Loucy (cell line): ENCODE data around the gene TAGAP.

Source experiments
- EZH2phosphoT487 ChIP-seq: fragments of 200-600 bp; IDR thresholded peaks from 2 replicates; pipeline ENCODE4 v1.6.1; 2018; ENCODE audit warnings: antibody characterized with exemption, mild to moderate bottlenecking, moderate library complexity, borderline replicate concordance
- TF ChIP-seq, protein P1 (sequence below): fragments of 200-600 bp; sonication (generic); conservative IDR thresholded peaks from 2 replicates; pipeline ENCODE4 v1.5.1; 2014; ENCODE audit warnings: mild to moderate bottlenecking, antibody characterized with exemption, low read length

- TF ChIP-seq, protein P1, sequence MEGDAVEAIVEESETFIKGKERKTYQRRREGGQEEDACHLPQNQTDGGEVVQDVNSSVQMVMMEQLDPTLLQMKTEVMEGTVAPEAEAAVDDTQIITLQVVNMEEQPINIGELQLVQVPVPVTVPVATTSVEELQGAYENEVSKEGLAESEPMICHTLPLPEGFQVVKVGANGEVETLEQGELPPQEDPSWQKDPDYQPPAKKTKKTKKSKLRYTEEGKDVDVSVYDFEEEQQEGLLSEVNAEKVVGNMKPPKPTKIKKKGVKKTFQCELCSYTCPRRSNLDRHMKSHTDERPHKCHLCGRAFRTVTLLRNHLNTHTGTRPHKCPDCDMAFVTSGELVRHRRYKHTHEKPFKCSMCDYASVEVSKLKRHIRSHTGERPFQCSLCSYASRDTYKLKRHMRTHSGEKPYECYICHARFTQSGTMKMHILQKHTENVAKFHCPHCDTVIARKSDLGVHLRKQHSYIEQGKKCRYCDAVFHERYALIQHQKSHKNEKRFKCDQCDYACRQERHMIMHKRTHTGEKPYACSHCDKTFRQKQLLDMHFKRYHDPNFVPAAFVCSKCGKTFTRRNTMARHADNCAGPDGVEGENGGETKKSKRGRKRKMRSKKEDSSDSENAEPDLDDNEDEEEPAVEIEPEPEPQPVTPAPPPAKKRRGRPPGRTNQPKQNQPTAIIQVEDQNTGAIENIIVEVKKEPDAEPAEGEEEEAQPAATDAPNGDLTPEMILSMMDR, result no peak
- no peak for TF ChIP-seq EZH2phosphoT487
Observed at GRCh38 chr6:158999154-158999665, 45.6 kb downstream of the TAGAP start.
